CD14-positive monocyte (primary cell): ENCODE measurements around the gene KRT85. TPM values are rescaled to one million over a fixed set of nuclear protein-coding genes. Genes with fewer than 3 reads are reported as not detected.

Experiments used
- DNase-seq, 3 donors: peaks; one replicate each; pipeline ENCODE4 v3.0.0-alpha.2; 2011 to 2022
- H2AFZ ChIP-seq: 2 replicates; pipeline ENCODE4 v1.6.0; 2012; ENCODE audit warnings: mild to moderate bottlenecking, low read depth, low read length, inconsistent platforms; ENCODE audit not compliant: insufficient read depth, poor library complexity, severe bottlenecking
- H3K27ac ChIP-seq, 2 donors: 1 replicate in 1 of 2; 2 replicates in 1 of 2; pipeline ENCODE4 v1.5.1; 2012 to 2013; ENCODE audit warnings: low read length in 2 of 2, control low read depth in 1 of 2, inconsistent platforms in 1 of 2, low read depth in 1 of 2, mild to moderate bottlenecking in 1 of 2
- H3K27me3 ChIP-seq, 2 donors: one replicate each; pipeline versions ENCODE4 v1.6.0 to v1.6.1; 2011 to 2013; ENCODE audit warnings: low read length in 2 of 2; ENCODE audit not compliant: control insufficient read depth in 2 of 2, insufficient read depth in 2 of 2
- H3K36me3 ChIP-seq, 2 donors: replicated peaks in 1 of 2; 1 replicate in 1 of 2; 2 replicates in 1 of 2; pipeline versions ENCODE4 v1.5.1 to v1.6.1; 2012 to 2013; ENCODE audit warnings: low read length in 2 of 2, control low read depth in 1 of 2, inconsistent platforms in 1 of 2, mild to moderate bottlenecking in 1 of 2; ENCODE audit not compliant: insufficient read depth in 2 of 2, control insufficient read depth in 1 of 2
- H3K4me1 ChIP-seq, 2 donors: 1 replicate in 1 of 2; 2 replicates in 1 of 2; pipeline versions ENCODE4 v1.5.1 to v1.6.1; 2012 to 2013; ENCODE audit warnings: low read length in 2 of 2, control low read depth in 1 of 2, inconsistent platforms in 1 of 2, mild to moderate bottlenecking in 1 of 2, moderate library complexity in 1 of 2; ENCODE audit not compliant: insufficient read depth in 2 of 2, control insufficient read depth in 1 of 2
- H3K4me2 ChIP-seq: replicated peaks from 2 replicates; pipeline ENCODE3; 2012; ENCODE audit warnings: low read length, moderate library complexity, mild to moderate bottlenecking; ENCODE audit not compliant: poor library complexity, severe bottlenecking; ENCODE audit errors: extremely low read depth
- H3K4me3 ChIP-seq, 3 experiments: fragments of 200-600 bp in 1 of 3; sonication (generic) in 1 of 3; replicated peaks in 1 of 3; 1 replicate in 2 of 3; 2 replicates in 1 of 3; pipeline ENCODE4 v1.5.1; 2011 to 2013; ENCODE audit warnings: low read length in 3 of 3, mild to moderate bottlenecking in 3 of 3, control low read depth in 2 of 3, low read depth in 2 of 3, inconsistent platforms in 1 of 3, moderate library complexity in 1 of 3
- H3K79me2 ChIP-seq: 2 replicates; pipeline ENCODE4 v1.6.0; 2012; ENCODE audit warnings: mild to moderate bottlenecking, control low read depth, inconsistent platforms, low read length, moderate library complexity; ENCODE audit not compliant: insufficient read depth
- H3K9ac ChIP-seq: 2 replicates; pipeline ENCODE4 v1.6.0; 2017; ENCODE audit warnings: low read length, mild to moderate bottlenecking; ENCODE audit not compliant: insufficient read depth, poor library complexity, severe bottlenecking
- H3K9me3 ChIP-seq, 2 donors: replicated peaks in 1 of 2; 1 replicate in 1 of 2; 2 replicates in 1 of 2; pipeline versions ENCODE4 v1.5.1 to v1.6.1; 2012 to 2013; ENCODE audit warnings: low read length in 2 of 2, control low read depth in 1 of 2; ENCODE audit not compliant: control insufficient read depth in 1 of 2, insufficient read depth in 1 of 2
- H4K20me1 ChIP-seq: 2 replicates; pipeline ENCODE4 v1.6.0; 2012; ENCODE audit warnings: mild to moderate bottlenecking, low read length, control low read depth, moderate library complexity; ENCODE audit not compliant: insufficient read depth
- H3K27ac Mint-ChIP-seq, 7 donors: one replicate each; pipeline ENCODE4 v1.8.0; 2020; ENCODE audit warnings: mild to moderate bottlenecking in 7 of 7, mixed read lengths in 7 of 7, moderate library complexity in 6 of 7, inconsistent platforms in 2 of 7
- H3K27me3 Mint-ChIP-seq, 3 donors: one replicate each; pipeline ENCODE4 v1.8.0; 2021 to 2022; ENCODE audit warnings: low read depth in 3 of 3, mild to moderate bottlenecking in 3 of 3, mixed read lengths in 3 of 3, moderate library complexity in 3 of 3, inconsistent platforms in 1 of 3
- H3K36me3 Mint-ChIP-seq, 2 donors: one replicate each; pipeline ENCODE4 v1.8.0; 2020; ENCODE audit warnings: mixed read lengths in 2 of 2, inconsistent platforms in 1 of 2, mild to moderate bottlenecking in 1 of 2
- H3K4me1 Mint-ChIP-seq: one replicate; pipeline ENCODE4 v1.8.0; 2020; ENCODE audit warnings: mild to moderate bottlenecking, mixed read lengths
- H3K4me3 Mint-ChIP-seq, 2 donors: one replicate each; pipeline ENCODE4 v1.8.0; 2020; ENCODE audit warnings: mild to moderate bottlenecking in 2 of 2, mixed read lengths in 2 of 2, moderate library complexity in 1 of 2
- H3K9me3 Mint-ChIP-seq, 7 donors: one replicate each; pipeline ENCODE4 v1.8.0; 2020 to 2022; ENCODE audit warnings: mixed read lengths in 7 of 7, mild to moderate bottlenecking in 6 of 7, moderate library complexity in 6 of 7, inconsistent platforms in 2 of 7
- CTCF ChIP-seq: fragments of 200-600 bp; IDR thresholded peaks from one replicate; pipeline ENCODE4 v1.8.0; 2022; ENCODE audit warnings: antibody characterized with exemption, mild to moderate bottlenecking
- WGBS: methylation state at CpG from one replicate; pipeline ENCODE4 v1.1.5; 2013; ENCODE audit warnings: missing lambda C conversion rate; ENCODE audit not compliant: insufficient coverage; 5-methylcytosine and 5-hydroxymethylcytosine counted together
- intact Hi-C, 2 donors: fragments of 100-400 bp; cut with micrococcal nuclease; formaldehyde crosslinking; loops; one replicate each; pipeline versions ENCODE4 v1.15.0 to v1.15.1; 2023
- polyA plus RNA-seq, 3 donors: library from polyadenylated mRNA; depleted of rRNA in 1 of 3; unstranded in 2 of 3; stranded (reverse) in 1 of 3; fragments of 300-500 nt in 2 of 3; fragments of >200 nt in 1 of 3; fragmentation: Illumina TruSeq in 2 of 3; gene quantifications; 1 replicate in 2 of 3; 2 replicates in 1 of 3; pipeline ENCODE4 v1.2.3, GENCODE V29; 2012 to 2021

The KRT85 gene
- polyA plus RNA-seq, 3 donors, result not detected

- no peaks in the 10 kb centered on the region for H3K4me1 Mint-ChIP-seq
- no peak for DNase-seq
- H3K9ac ChIP-seq, result no peak overlapping the region
- no peaks in the 10 kb centered on the region for H3K79me2 ChIP-seq
- WGBS, result 83% methylated on average over 8 of the region's 9 CpGs
- no peaks in the 10 kb centered on the region for H3K4me1 ChIP-seq
- H3K27ac ChIP-seq, result no peak overlapping the region
- no peak overlapping the region for H2AFZ ChIP-seq
- H3K9me3 Mint-ChIP-seq, result peaks cover 0 to 2% (median 0%) of the 10 kb centered on the region in 7 donors
- intact Hi-C loops, result no loop called here
- H3K4me3 ChIP-seq, result no peak overlapping the region
- peak overlapping the region in 1 of 7 donors; percentile 75 for H3K27ac Mint-ChIP-seq
- H3K27me3 ChIP-seq, result no peaks in the 10 kb centered on the region
- H3K9me3 ChIP-seq, result no peaks in the 10 kb centered on the region
- no peaks in the 10 kb centered on the region for H3K36me3 Mint-ChIP-seq
- no peaks in the 10 kb centered on the region for H4K20me1 ChIP-seq
- peaks cover 4 to 7% (median 6%) of the 10 kb centered on the region in 3 donors for H3K27me3 Mint-ChIP-seq
- H3K4me3 Mint-ChIP-seq, result no peak overlapping the region
- no peak overlapping the region for H3K4me2 ChIP-seq
- no peaks in the 10 kb centered on the region for H3K36me3 ChIP-seq
- no peak for TF ChIP-seq CTCF
Observed at GRCh38 chr12:52400906-52401305, 33.6 kb upstream of the KRT85 start.

GRCh38 chr12:52399756-52400155 is 32.5 kb upstream of the KRT85 start:
- Mint-ChIP-seq H3K27me3 (peaks cover 4 to 8% (median 7%) of the 10 kb centered on the region in 3 donors), H3K9me3 (peaks cover 0 to 2% (median 0%) of the 10 kb centered on the region in 7 donors), H3K4me1 (no peaks in the 10 kb centered on the region), H3K27ac (no peak overlapping the region), H3K36me3 (no peaks in the 10 kb centered on the region), H3K4me3 (no peak overlapping the region)
- H3K4me3 ChIP-seq, result no peak overlapping the region
- no peaks in the 10 kb centered on the region for H4K20me1 ChIP-seq
- no peak for DNase-seq
- no peak overlapping the region for H3K4me2 ChIP-seq
- no peak overlapping the region for H2AFZ ChIP-seq
- H3K27ac ChIP-seq, result no peak overlapping the region
- H3K9me3 ChIP-seq, result no peaks in the 10 kb centered on the region
- 96% methylated on average over 16 of the region's 16 CpGs for WGBS
- no peak overlapping the region for H3K9ac ChIP-seq
- no peaks in the 10 kb centered on the region for H3K4me1 ChIP-seq
- TF ChIP-seq CTCF, result no peak
- intact Hi-C loops, result no loop called here
- H3K79me2 ChIP-seq, result no peaks in the 10 kb centered on the region
- no peaks in the 10 kb centered on the region for H3K36me3 ChIP-seq
- no peaks in the 10 kb centered on the region for H3K27me3 ChIP-seq
